HepG2 (cell line): ENCODE data around the gene BEGAIN. TPM values are rescaled to one million over a fixed set of nuclear protein-coding genes. Genes with fewer than 3 reads are reported as not detected.

ENCODE experiments used
- FIP1L1 ChIP-seq: fragments of 200-400 bp; formaldehyde crosslinking; IDR thresholded peaks from 2 replicates; pipeline ENCODE4 v1.6.1; 2018; ENCODE audit warnings: low read depth, mild to moderate bottlenecking, low read length, moderate library complexity, borderline replicate concordance; ENCODE audit not compliant: insufficient read depth
- FOXK2 ChIP-seq: fragments of 450-650 bp; IDR thresholded peaks from 2 replicates; pipeline ENCODE4 v1.6.1; 2016
- IKZF4 ChIP-seq: sonication (generic); formaldehyde crosslinking; IDR thresholded peaks from 2 replicates; pipeline ENCODE4 v1.5.1; 2020; ENCODE audit warnings: borderline replicate concordance, mild to moderate bottlenecking, low read depth, missing genetic modification reagents; ENCODE audit errors: not compliant biosample characterization
- MAF1 ChIP-seq: sonication (generic); formaldehyde crosslinking; IDR thresholded peaks from 2 replicates; pipeline ENCODE4 v1.5.0; 2020; ENCODE audit warnings: missing genetic modification reagents, borderline replicate concordance
- REL ChIP-seq: sonication (generic); formaldehyde crosslinking; conservative IDR thresholded peaks from 2 replicates; pipeline ENCODE4 v1.8.0; 2022; ENCODE audit warnings: mild to moderate bottlenecking, missing genetic modification reagents, moderate library complexity
- SRSF9 ChIP-seq: fragments of 200-400 bp; formaldehyde crosslinking; IDR thresholded peaks from 2 replicates; pipeline ENCODE4 v1.6.1; 2018; ENCODE audit warnings: borderline replicate concordance, mild to moderate bottlenecking, low read depth, low read length; ENCODE audit not compliant: insufficient read depth, poor library complexity, severe bottlenecking
- TEAD3 ChIP-seq: optimal IDR thresholded peaks from 2 replicates; pipeline ENCODE3; 2016; ENCODE audit warnings: borderline replicate concordance
- ZNF839 ChIP-seq: sonication (generic); formaldehyde crosslinking; IDR thresholded peaks from 2 replicates; pipeline ENCODE4 v1.4.0; 2020; ENCODE audit warnings: missing genetic modification reagents, mild to moderate bottlenecking, borderline replicate concordance
- polyA plus RNA-seq, 8 experiments: library from polyadenylated mRNA; depleted of rRNA in 3 of 8; stranded (reverse) in 7 of 8; unstranded in 1 of 8; fragments of >200 nt; fragmentation: Illumina TruSeq in 4 of 8; extraction: Trizol in 4 of 8; gene quantifications; 2 replicates each; pipeline versions ENCODE4 v1.2.1 to v1.2.3, GENCODE V29; 2011 to 2016; ENCODE audit warnings: low read depth in 4 of 8, missing spikeins in 1 of 8, mixed read lengths in 1 of 8; ENCODE audit not compliant: insufficient read depth in 1 of 8
- total RNA-seq, 5 experiments: library from RNA; depleted of rRNA; stranded (reverse); fragments of >200 nt; fragmentation: Illumina TruSeq; extraction: Trizol; gene quantifications; 2 replicates each; pipeline ENCODE4 v1.2.3, GENCODE V29; 2016; ENCODE audit warnings: low read depth in 1 of 5
- TF ChIP-seq, protein P1 (sequence below): sonication (generic); formaldehyde crosslinking; IDR thresholded peaks from 2 replicates; pipeline ENCODE4 v1.8.1; 2022; ENCODE audit warnings: mild to moderate bottlenecking, missing genetic modification reagents
- TF ChIP-seq, protein P2 (sequence below): sonication (generic); formaldehyde crosslinking; IDR thresholded peaks from 2 replicates; pipeline ENCODE4 v1.4.0; 2020; ENCODE audit warnings: missing genetic modification reagents
- TF ChIP-seq, protein P3 (sequence below): sonication (generic); formaldehyde crosslinking; IDR thresholded peaks from 2 replicates; pipeline ENCODE4 v1.5.0; 2020; ENCODE audit warnings: missing genetic modification reagents
- TF ChIP-seq, protein P4 (sequence below): sonication (generic); formaldehyde crosslinking; IDR thresholded peaks from 2 replicates; pipeline ENCODE4 v1.8.0; 2022; ENCODE audit warnings: missing genetic modification reagents, mild to moderate bottlenecking, borderline replicate concordance

BEGAIN gene
- total and polyA plus RNA-seq, 2 of the 13 experiments (the other 11 are each of a cell fraction or from before 2014, with no cell fraction given), result not detected

DNA sequence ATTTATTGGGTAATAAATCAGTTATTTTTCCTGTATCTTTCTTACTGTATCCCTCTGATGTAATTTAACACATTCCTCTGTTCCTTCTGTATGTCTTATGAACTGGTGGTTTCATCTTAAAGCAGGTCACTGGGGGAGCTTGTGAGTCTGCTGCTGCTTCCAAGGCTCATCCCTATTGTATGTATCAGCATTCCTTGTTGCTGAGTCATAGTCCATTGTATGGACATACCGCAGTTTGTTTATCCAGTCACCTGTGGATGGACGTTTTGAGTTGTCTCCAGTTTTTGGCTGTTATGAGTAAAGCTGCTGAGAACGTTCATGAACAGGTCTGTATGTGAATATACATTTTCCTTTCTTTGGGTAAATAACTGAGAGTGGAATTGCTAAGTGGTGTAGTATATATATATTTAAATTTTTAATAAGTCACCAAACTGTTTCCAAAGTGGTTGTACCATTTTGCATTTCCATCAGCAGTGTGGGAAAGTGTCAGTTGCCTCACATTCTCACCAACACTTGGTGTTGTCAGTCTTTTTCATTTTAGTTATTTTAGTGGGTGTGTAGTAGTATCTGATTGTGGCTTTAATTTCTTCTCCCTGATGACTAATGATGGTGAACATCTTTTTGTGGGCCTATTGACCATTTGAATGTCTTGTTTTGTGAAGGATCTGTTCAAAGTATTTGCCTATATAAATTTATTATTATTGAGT lies 82.7 kb downstream of the BEGAIN start (continued):
- TF ChIP-seq FIP1L1 (no peak), IKZF4 (no peak), TEAD3 (CRISPR knock-in tag) (peak; percentile 28), REL (no peak), MAF1 (no peak), FOXK2 (no peak), SRSF9 (no peak), ZNF839 (CRISPR knock-in tag) (no peak)
- TF ChIP-seq, protein P1, sequence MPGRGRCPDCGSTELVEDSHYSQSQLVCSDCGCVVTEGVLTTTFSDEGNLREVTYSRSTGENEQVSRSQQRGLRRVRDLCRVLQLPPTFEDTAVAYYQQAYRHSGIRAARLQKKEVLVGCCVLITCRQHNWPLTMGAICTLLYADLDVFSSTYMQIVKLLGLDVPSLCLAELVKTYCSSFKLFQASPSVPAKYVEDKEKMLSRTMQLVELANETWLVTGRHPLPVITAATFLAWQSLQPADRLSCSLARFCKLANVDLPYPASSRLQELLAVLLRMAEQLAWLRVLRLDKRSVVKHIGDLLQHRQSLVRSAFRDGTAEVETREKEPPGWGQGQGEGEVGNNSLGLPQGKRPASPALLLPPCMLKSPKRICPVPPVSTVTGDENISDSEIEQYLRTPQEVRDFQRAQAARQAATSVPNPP, result no peak
- TF ChIP-seq, protein P2, sequence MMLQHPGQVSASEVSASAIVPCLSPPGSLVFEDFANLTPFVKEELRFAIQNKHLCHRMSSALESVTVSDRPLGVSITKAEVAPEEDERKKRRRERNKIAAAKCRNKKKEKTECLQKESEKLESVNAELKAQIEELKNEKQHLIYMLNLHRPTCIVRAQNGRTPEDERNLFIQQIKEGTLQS (CRISPR knock-in tag), result peak; percentile 49; the same call in 1 of the 2 replicates
- TF ChIP-seq, protein P3, sequence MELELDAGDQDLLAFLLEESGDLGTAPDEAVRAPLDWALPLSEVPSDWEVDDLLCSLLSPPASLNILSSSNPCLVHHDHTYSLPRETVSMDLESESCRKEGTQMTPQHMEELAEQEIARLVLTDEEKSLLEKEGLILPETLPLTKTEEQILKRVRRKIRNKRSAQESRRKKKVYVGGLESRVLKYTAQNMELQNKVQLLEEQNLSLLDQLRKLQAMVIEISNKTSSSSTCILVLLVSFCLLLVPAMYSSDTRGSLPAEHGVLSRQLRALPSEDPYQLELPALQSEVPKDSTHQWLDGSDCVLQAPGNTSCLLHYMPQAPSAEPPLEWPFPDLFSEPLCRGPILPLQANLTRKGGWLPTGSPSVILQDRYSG (CRISPR knock-in tag), result no peak
- TF ChIP-seq, protein P4, sequence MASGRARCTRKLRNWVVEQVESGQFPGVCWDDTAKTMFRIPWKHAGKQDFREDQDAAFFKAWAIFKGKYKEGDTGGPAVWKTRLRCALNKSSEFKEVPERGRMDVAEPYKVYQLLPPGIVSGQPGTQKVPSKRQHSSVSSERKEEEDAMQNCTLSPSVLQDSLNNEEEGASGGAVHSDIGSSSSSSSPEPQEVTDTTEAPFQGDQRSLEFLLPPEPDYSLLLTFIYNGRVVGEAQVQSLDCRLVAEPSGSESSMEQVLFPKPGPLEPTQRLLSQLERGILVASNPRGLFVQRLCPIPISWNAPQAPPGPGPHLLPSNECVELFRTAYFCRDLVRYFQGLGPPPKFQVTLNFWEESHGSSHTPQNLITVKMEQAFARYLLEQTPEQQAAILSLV (CRISPR knock-in tag), result no peak
